ENCODE measurements around the gene RABAC1. TPM values are rescaled to one million over a fixed set of nuclear protein-coding genes. Genes with fewer than 3 reads are reported as not detected.

Gene RABAC1
- total and polyA plus RNA-seq, 2 of the 8 experiments (the other 6 are each of a cell fraction or from before 2014, with no cell fraction given) = 124 to 439 TPM

- H3K14ac ChIP-seq (ENCODE audit: insufficient read length) = no peak overlapping the region
- no peak overlapping the region for H2BK12ac ChIP-seq (ENCODE audit: low read depth, low read length)
- H3K56ac ChIP-seq (replicated peaks; ENCODE audit: insufficient read length, low read depth, low read length) = no peak overlapping the region
- peaks cover 2 to 8% (median 6%) of the 10 kb centered on the region in 4 experiments; a peak in 3 of 8 replicates for H3K36me3 ChIP-seq (ENCODE audit: control insufficient read depth in 2 of 4, insufficient read depth in 4 of 4, low read length in 3 of 4)
- peaks cover 3 to 20% (median 19%) of the 10 kb centered on the region in 4 experiments for H3K27me3 ChIP-seq (replicated peaks in 1 of 4; ENCODE audit: control insufficient read depth in 3 of 4, extremely low read depth in 1 of 4, insufficient read depth in 3 of 4, low read length in 3 of 4)
- ChIA-PET CTCF (ENCODE audit: partially characterized antibody) (no interaction called here), POLR2A (ENCODE audit: partially characterized antibody) (no interaction called here)
- H2BK20ac ChIP-seq (ENCODE audit: low read length) = no peak overlapping the region
- no peak overlapping the region for H4K91ac ChIP-seq (replicated peaks; ENCODE audit: insufficient read length, low read length)
- no peak overlapping the region for H2AK5ac ChIP-seq (ENCODE audit: low read depth, low read length)
- 0 out of 2 replicates have a peak overlapping the region, but pooled peaks have one; percentile 53 for H2BK15ac ChIP-seq (ENCODE audit: low read length)
- H3K4me1 ChIP-seq (replicated peaks in 1 of 4; ENCODE audit: control insufficient read depth in 3 of 4, insufficient read depth in 4 of 4, low read length in 3 of 4) = peaks cover 0 to 9% (median 7%) of the 10 kb centered on the region in 4 experiments; a peak in 6 of 7 replicates
- FAIRE-seq (no peak), DNase-seq (ENCODE audit: low read depth in 1 of 2, low spot score in 2 of 2) (no peak)
- H2AFZ ChIP-seq (ENCODE audit: low read length) = no peak overlapping the region
- H3K9me3 ChIP-seq (ENCODE audit: insufficient read depth in 2 of 2, low read depth in 1 of 2, low read length in 1 of 2) = no peaks in the 10 kb centered on the region
- H3K79me2 ChIP-seq (ENCODE audit: control insufficient read depth in 1 of 2, insufficient read depth in 2 of 2, low read length in 2 of 2) = no peaks in the 10 kb centered on the region
- no peak overlapping the region for H3K4ac ChIP-seq (replicated peaks; ENCODE audit: insufficient read length, low read depth, low read length)
- WGBS, 2 experiments (ENCODE audit: extremely low coverage in 1 of 2, insufficient coverage in 1 of 2, insufficient read length in 1 of 2, insufficient replicate concordance in 2 of 2, low coverage in 1 of 2, low lambda C conversion rate in 2 of 2, missing lambda C conversion rate in 1 of 2) = 76% methylated on average over 2 of the region's 2 CpGs; no CpG with 5 or more reads in 1 of the 2 experiments
- H3K9ac ChIP-seq (replicated peaks in 1 of 4; ENCODE audit: extremely low read depth in 1 of 4, low read depth in 3 of 4, low read length in 3 of 4) = no peak overlapping the region
- no peak overlapping the region for H3K18ac ChIP-seq (ENCODE audit: extremely low read depth, low read length)
- no peak overlapping the region for H3K4me3 ChIP-seq (ENCODE audit: extremely low read depth in 1 of 4, insufficient read depth in 2 of 4, low read depth in 3 of 4, low read length in 4 of 4)
- no peak overlapping the region for H3K23ac ChIP-seq (ENCODE audit: insufficient read length)
- H4K8ac ChIP-seq (ENCODE audit: extremely low read depth, insufficient read depth, low read length) = no peak overlapping the region
- H3K4me2 ChIP-seq (ENCODE audit: insufficient read depth in 1 of 2, low read depth in 2 of 2, low read length in 2 of 2) = no peak overlapping the region
- no peak overlapping the region for H2BK5ac ChIP-seq (ENCODE audit: low read depth, low read length)
- H3K23me2 ChIP-seq (ENCODE audit: low read depth, low read length) = peaks cover 13% of the 10 kb centered on the region; the same call in 1 of the 2 replicates
- H3K27ac ChIP-seq (ENCODE audit: low read depth, low read length) = no peak overlapping the region
- H2BK120ac ChIP-seq (replicated peaks; ENCODE audit: low read depth, low read length) = no peak overlapping the region
- H3K79me1 ChIP-seq (ENCODE audit: low read depth, low read length) = no peaks in the 10 kb centered on the region
- H4K20me1 ChIP-seq (replicated peaks in 1 of 2; ENCODE audit: control insufficient read depth in 1 of 2, insufficient read depth in 2 of 2, low read length in 2 of 2) = peaks cover 5 to 18% of the 10 kb centered on the region in 2 experiments
- no peak overlapping the region for H4K5ac ChIP-seq (ENCODE audit: insufficient read length, low read depth, low read length)
- TF ChIP-seq ASH2L (IDR thresholded peaks at IDR 0.05; ENCODE audit: low read length) (no peak), BCL11A (IDR thresholded peaks at IDR 0.05; ENCODE audit: low read depth in 2 of 2, low read length in 2 of 2) (no peak), SUZ12 (IDR thresholded peaks at IDR 0.05; ENCODE audit: low read length) (no peak), PHF8 (conservative IDR thresholded peaks at IDR 0.05; ENCODE audit: low read depth, low read length) (no peak), TAF1 (IDR thresholded peaks at IDR 0.05; ENCODE audit: low read depth, low read length) (no peak), FOSL1 (IDR thresholded peaks at IDR 0.05; ENCODE audit: insufficient read depth, low read depth, low read length) (no peak)
These were observed 31.5 kb upstream of the RABAC1 start for GRCh38 chr19:41990615-41991014.

Data from H1 (cell line).